Breast epithelium (tissue), 3 donors: Measurements from ENCODE around the gene SIM2.

ENCODE experiments used
- POLR2AphosphoS5 ChIP-seq, 3 donors: sonication (generic); formaldehyde crosslinking; IDR thresholded peaks; one replicate each; pipeline ENCODE4 v1.6.1; 2017; ENCODE audit warnings: antibody characterized with exemption in 3 of 3
- TF ChIP-seq, protein P1 (sequence below), 3 donors: fragments of 450-650 bp; IDR thresholded peaks; one replicate each; pipeline ENCODE4 v1.5.1; 2016 to 2017; ENCODE audit warnings: antibody characterized with exemption in 3 of 3, mild to moderate bottlenecking in 3 of 3, moderate library complexity in 3 of 3

DNA sequence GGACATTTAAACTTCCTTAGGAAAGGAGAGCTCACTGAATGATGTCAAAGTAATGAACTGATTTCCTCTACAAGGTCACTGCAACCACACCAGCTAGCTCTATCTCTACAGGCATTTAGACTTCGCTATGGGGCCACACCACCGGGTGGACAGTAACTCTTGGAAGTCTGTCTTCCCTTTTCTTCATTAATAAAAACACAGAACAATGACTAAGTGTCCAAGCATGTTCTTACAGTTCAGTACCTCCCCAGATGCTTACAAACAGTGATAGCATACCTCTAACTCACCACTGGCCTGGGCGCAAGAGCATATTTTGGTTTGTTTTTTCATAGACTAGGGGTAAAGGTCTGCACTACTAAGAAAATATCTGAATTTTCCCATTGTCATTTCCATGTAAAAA, 54.6 kb downstream of the SIM2 start:
- no peak for TF ChIP-seq POLR2AphosphoS5 (IDR thresholded peaks at IDR 0.05)
- TF ChIP-seq, protein P1, sequence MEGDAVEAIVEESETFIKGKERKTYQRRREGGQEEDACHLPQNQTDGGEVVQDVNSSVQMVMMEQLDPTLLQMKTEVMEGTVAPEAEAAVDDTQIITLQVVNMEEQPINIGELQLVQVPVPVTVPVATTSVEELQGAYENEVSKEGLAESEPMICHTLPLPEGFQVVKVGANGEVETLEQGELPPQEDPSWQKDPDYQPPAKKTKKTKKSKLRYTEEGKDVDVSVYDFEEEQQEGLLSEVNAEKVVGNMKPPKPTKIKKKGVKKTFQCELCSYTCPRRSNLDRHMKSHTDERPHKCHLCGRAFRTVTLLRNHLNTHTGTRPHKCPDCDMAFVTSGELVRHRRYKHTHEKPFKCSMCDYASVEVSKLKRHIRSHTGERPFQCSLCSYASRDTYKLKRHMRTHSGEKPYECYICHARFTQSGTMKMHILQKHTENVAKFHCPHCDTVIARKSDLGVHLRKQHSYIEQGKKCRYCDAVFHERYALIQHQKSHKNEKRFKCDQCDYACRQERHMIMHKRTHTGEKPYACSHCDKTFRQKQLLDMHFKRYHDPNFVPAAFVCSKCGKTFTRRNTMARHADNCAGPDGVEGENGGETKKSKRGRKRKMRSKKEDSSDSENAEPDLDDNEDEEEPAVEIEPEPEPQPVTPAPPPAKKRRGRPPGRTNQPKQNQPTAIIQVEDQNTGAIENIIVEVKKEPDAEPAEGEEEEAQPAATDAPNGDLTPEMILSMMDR (IDR thresholded peaks at IDR 0.05) = no peak
